Stomach (tissue), 4 donors: ENCODE data around the gene SSC5D.

Experiments
- EP300 ChIP-seq: sonication (generic); formaldehyde crosslinking; IDR thresholded peaks from one replicate; pipeline ENCODE4 v1.6.1; 2017; ENCODE audit warnings: antibody characterized with exemption
- POLR2A ChIP-seq, 4 donors: fragments of 450-650 bp; IDR thresholded peaks; one replicate each; pipeline ENCODE4 v1.6.1; 2016; ENCODE audit warnings: antibody characterized with exemption in 4 of 4, control low read depth in 2 of 4, mild to moderate bottlenecking in 1 of 4, moderate library complexity in 1 of 4
- POLR2AphosphoS5 ChIP-seq, 3 donors: sonication (generic); formaldehyde crosslinking; IDR thresholded peaks; one replicate each; pipeline ENCODE4 v1.6.1; 2016; ENCODE audit warnings: antibody characterized with exemption in 3 of 3
- TF ChIP-seq, protein P1 (sequence below), 7 experiments: fragments of 450-650 bp in 4 of 7; fragments of 200-600 bp in 3 of 7; sonication (generic) in 3 of 7; IDR thresholded peaks; one replicate each; pipeline ENCODE4 v1.5.1; 2016 to 2019; ENCODE audit warnings: antibody characterized with exemption in 7 of 7, control low read depth in 2 of 7, mild to moderate bottlenecking in 1 of 7

DNA sequence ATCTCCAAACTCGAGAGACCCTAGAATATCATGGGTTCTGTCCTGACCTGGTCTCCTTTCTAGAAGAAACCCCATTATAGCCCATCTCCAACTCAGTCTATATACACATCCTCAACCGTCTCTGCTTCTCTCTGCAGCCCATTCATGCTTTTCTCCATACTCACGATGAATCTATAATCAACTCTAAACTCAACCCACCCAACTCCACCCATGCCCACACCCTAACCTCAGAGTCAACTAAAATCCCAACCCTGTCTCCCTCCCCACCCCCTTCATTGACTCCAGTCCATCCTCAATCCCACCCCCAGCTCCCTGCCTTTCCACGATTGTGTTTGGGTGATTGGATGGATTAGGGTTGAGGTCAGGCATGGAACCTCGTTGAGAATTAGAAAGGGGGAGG lies 55.3 kb downstream of the SSC5D start:
- no peak for TF ChIP-seq POLR2A (IDR thresholded peaks at IDR 0.05)
- TF ChIP-seq, protein P1, sequence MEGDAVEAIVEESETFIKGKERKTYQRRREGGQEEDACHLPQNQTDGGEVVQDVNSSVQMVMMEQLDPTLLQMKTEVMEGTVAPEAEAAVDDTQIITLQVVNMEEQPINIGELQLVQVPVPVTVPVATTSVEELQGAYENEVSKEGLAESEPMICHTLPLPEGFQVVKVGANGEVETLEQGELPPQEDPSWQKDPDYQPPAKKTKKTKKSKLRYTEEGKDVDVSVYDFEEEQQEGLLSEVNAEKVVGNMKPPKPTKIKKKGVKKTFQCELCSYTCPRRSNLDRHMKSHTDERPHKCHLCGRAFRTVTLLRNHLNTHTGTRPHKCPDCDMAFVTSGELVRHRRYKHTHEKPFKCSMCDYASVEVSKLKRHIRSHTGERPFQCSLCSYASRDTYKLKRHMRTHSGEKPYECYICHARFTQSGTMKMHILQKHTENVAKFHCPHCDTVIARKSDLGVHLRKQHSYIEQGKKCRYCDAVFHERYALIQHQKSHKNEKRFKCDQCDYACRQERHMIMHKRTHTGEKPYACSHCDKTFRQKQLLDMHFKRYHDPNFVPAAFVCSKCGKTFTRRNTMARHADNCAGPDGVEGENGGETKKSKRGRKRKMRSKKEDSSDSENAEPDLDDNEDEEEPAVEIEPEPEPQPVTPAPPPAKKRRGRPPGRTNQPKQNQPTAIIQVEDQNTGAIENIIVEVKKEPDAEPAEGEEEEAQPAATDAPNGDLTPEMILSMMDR (IDR thresholded peaks at IDR 0.05), result no peak
- TF ChIP-seq POLR2AphosphoS5 (IDR thresholded peaks at IDR 0.05), result no peak
- TF ChIP-seq EP300, result no peak
